HFFc6 (cell line): ENCODE measurements around the gene CCBE1. TPM values are rescaled to one million over a fixed set of nuclear protein-coding genes. Genes with fewer than 3 reads are reported as not detected.

ENCODE experiments used
- DNase-seq: peaks from one replicate; pipeline ENCODE4 v3.0.0-alpha.2; 2018
- H3K27ac Mint-ChIP-seq: 2 replicates; pipeline ENCODE4 v1.8.0; 2020; ENCODE audit warnings: mild to moderate bottlenecking, mixed read lengths
- H3K27me3 Mint-ChIP-seq: 2 replicates; pipeline ENCODE4 v1.8.0; 2021; ENCODE audit warnings: mild to moderate bottlenecking, moderate library complexity, mixed read lengths; ENCODE audit not compliant: insufficient read depth
- H3K36me3 Mint-ChIP-seq: 2 replicates; pipeline ENCODE4 v1.8.0; 2021; ENCODE audit warnings: low read depth, mixed read lengths
- H3K4me1 Mint-ChIP-seq: 2 replicates; pipeline ENCODE4 v1.8.0; 2020; ENCODE audit warnings: low read depth, mixed read lengths
- H3K4me3 Mint-ChIP-seq: 2 replicates; pipeline ENCODE4 v1.8.0; 2020; ENCODE audit warnings: mild to moderate bottlenecking, moderate library complexity, mixed read lengths
- H3K9me3 Mint-ChIP-seq: 2 replicates; pipeline ENCODE4 v1.8.0; 2020; ENCODE audit warnings: mild to moderate bottlenecking, mixed read lengths
- CTCF ChIP-seq: fragments of 200-600 bp; sonication (generic); IDR thresholded peaks from 2 replicates; pipeline ENCODE4 v1.5.0; 2021; ENCODE audit warnings: antibody characterized with exemption, mild to moderate bottlenecking
- total RNA-seq, 6 experiments: library from RNA; stranded (reverse); fragmentation: NEBNext Ultra II Directional; extraction: Animal tissue kit (Norgen Biotek cat#: 25700); gene quantifications; 2 replicates in 1 of 6; 3 replicates in 5 of 6; pipeline ENCODE4 v1.2.3, GENCODE V29; 2021

The CCBE1 gene
- total RNA-seq, 6 experiments from 2014 or later, result 161 to 223 (median 206) TPM

- Mint-ChIP-seq H3K4me3 (no peak overlapping the region), H3K4me1 (peaks cover 75% of the 10 kb centered on the region), H3K27me3 (peaks cover 2% of the 10 kb centered on the region; the same call in 1 of the 2 replicates), H3K27ac (peak overlapping the region; percentile 69), H3K9me3 (no peaks in the 10 kb centered on the region), H3K36me3 (no peaks in the 10 kb centered on the region)
- DNase-seq, result no peak
- no peak for TF ChIP-seq CTCF
Measured at GRCh38 chr18:59705145-59705544, 7.9 kb upstream of the CCBE1 start.

- no peak for TF ChIP-seq CTCF
- H3K9me3 Mint-ChIP-seq, result no peaks in the 10 kb centered on the region
Measured at GRCh38 chr18:59704146-59704545, 6.9 kb upstream of the CCBE1 start.

GRCh38 chr18:59701272-59701671 is 4.0 kb upstream of the CCBE1 start:
- TF ChIP-seq CTCF, result no peak
- Mint-ChIP-seq H3K36me3 (peaks cover 3% of the 10 kb centered on the region), H3K9me3 (no peaks in the 10 kb centered on the region), H3K27ac (peak overlapping the region; percentile 76; the same call in 1 of the 2 replicates), H3K4me3 (peak overlapping the region; percentile 80), H3K4me1 (peaks cover 78% of the 10 kb centered on the region), H3K27me3 (peaks cover 2% of the 10 kb centered on the region; the same call in 1 of the 2 replicates)
- no peak for DNase-seq

More at GRCh38 chr18:59704146-59704545, 6.9 kb upstream of the CCBE1 start:
- DNase-seq, result peak; percentile 61
- no peaks in the 10 kb centered on the region for H3K36me3 Mint-ChIP-seq
- H3K27ac Mint-ChIP-seq, result no peak overlapping the region; the same call in 1 of the 2 replicates
- peaks cover 77% of the 10 kb centered on the region for H3K4me1 Mint-ChIP-seq
- no peak overlapping the region for H3K4me3 Mint-ChIP-seq
- peaks cover 2% of the 10 kb centered on the region; the same call in 1 of the 2 replicates for H3K27me3 Mint-ChIP-seq

DNA sequence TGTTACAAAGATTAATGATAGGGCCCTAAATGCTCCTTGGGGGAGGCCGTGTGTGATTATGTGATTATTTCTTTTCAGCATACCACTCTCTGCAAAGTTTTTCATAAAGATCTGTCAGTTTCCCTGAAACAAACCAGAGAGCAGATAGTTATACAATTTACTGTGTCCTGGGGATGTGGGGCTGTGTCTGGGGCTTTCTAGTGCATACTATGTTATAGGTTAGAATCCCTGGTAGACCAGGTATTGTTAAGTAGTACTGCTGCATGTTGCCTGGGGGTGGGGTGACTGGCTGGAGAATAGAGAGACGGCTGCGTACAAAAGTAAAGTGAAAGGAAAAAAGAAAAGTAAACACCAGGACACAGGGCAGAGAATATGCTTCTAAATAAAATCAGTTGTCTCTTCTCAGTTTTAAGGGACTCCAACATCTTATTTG is 3.3 kb upstream of the CCBE1 start:
- H3K9me3 Mint-ChIP-seq, result no peaks in the 10 kb centered on the region
- H3K4me3 Mint-ChIP-seq, result peak overlapping the region; percentile 80
- peak overlapping the region; percentile 76 for H3K27ac Mint-ChIP-seq

DNA sequence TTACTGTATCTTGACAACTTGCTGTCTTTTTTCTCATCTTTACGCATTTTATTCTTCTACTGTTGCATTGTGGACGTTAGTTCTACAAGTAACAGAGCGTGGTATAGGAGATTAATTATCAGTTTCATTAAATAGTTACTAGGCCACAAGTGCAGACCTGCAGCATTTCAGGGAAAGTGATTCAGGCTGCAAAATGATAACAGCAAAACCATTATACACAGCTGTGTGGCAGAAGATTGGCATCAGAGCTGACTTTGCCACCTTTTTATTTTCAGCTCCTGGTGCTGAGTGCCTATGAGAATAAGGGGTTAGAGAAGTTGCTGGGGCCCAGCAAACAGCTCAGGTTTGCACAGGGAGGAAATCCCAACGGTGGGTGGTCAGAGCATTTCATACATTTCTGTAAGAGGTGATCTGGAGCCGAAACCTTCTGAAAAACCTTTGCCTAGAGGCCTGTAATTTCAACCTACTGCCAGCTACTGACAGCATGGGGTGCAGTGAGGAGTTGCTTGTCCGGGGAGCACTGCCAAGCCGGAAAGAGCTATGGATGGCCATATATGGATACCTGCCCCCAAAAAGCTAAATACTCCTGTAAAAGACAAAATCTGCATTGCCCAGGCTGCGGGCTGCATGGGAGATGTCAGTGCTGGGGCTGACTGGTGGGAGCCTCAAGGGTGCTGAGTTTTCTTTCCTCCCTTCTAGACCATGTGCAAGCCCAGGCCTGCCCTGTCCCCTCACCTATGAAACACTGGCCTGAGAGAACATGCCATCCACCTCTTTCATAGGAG is 2.7 kb upstream of the CCBE1 start:
- TF ChIP-seq CTCF, result no peak
- peaks cover 70% of the 10 kb centered on the region for H3K4me1 Mint-ChIP-seq
- H3K36me3 Mint-ChIP-seq, result peaks cover 12% of the 10 kb centered on the region
- DNase-seq, result no peak
- H3K9me3 Mint-ChIP-seq, result no peaks in the 10 kb centered on the region
- peak overlapping the region; percentile 80; the same call in 1 of the 2 replicates for H3K4me3 Mint-ChIP-seq
- peaks cover 2% of the 10 kb centered on the region; the same call in 1 of the 2 replicates for H3K27me3 Mint-ChIP-seq
- H3K27ac Mint-ChIP-seq, result peak overlapping the region; percentile 76

More for the DNA sequence above, 3.3 kb upstream of the CCBE1 start:
- Mint-ChIP-seq H3K36me3 (peaks cover 8% of the 10 kb centered on the region), H3K27me3 (peaks cover 2% of the 10 kb centered on the region; the same call in 1 of the 2 replicates), H3K4me1 (peaks cover 70% of the 10 kb centered on the region)
- TF ChIP-seq CTCF, result no peak
- DNase-seq, result no peak
